HL-60 (cell line): ENCODE measurements around the gene BTG2.

Source experiments
- DNase-seq, 2 experiments: peaks; one replicate each; pipeline ENCODE4 v3.0.0-alpha.2; 2010 to 2020; ENCODE audit warnings: low read depth in 1 of 2, low spot score in 1 of 2
- H3K27ac ChIP-seq: fragments of 250-450 bp; sonication (Bioruptor Pico); replicated peaks from 2 replicates; pipeline ENCODE4 v1.5.1; 2020; ENCODE audit warnings: mild to moderate bottlenecking, moderate library complexity
- H3K27me3 ChIP-seq: fragments of 250-450 bp; sonication (Bioruptor Pico); 2 replicates; pipeline ENCODE4 v1.5.1; 2021; ENCODE audit warnings: mild to moderate bottlenecking, moderate library complexity; ENCODE audit not compliant: insufficient read depth, poor library complexity, severe bottlenecking
- H3K4me3 ChIP-seq: replicated peaks from 2 replicates; pipeline ENCODE4 v1.5.1; 2011; ENCODE audit warnings: mild to moderate bottlenecking, control low read depth, low read length; ENCODE audit not compliant: insufficient read depth
- GABPA ChIP-seq: IDR thresholded peaks from 2 replicates; pipeline ENCODE4 v1.6.1; 2012; ENCODE audit warnings: low read depth
- POLR2AphosphoS5 ChIP-seq: IDR thresholded peaks from 2 replicates; pipeline ENCODE4 v1.6.1; 2012; ENCODE audit warnings: low read depth
- SPI1 ChIP-seq: IDR thresholded peaks from 2 replicates; pipeline ENCODE4 v1.6.1; 2012; ENCODE audit warnings: low read depth, mild to moderate bottlenecking, borderline replicate concordance
- TF ChIP-seq, protein P1 (sequence below): IDR thresholded peaks from 2 replicates; pipeline ENCODE4 v1.6.1; 2012; ENCODE audit warnings: low read depth; ENCODE audit not compliant: insufficient replicate concordance
- TF ChIP-seq, protein P2 (sequence below): IDR thresholded peaks from one replicate; pipeline ENCODE4 v1.5.1; 2011; ENCODE audit warnings: low read length, control low read depth, inconsistent platforms; ENCODE audit not compliant: insufficient read depth

Gene BTG2

GRCh38 chr1:203349773-203350524, 44.6 kb downstream of the BTG2 start:
- H3K27me3 ChIP-seq, result peaks cover 8% of the 10 kb centered on the region
- no peak overlapping the region for H3K27ac ChIP-seq
- no peak overlapping the region for H3K4me3 ChIP-seq
- TF ChIP-seq GABPA, result no peak
- TF ChIP-seq POLR2AphosphoS5, result no peak
- TF ChIP-seq, protein P1, sequence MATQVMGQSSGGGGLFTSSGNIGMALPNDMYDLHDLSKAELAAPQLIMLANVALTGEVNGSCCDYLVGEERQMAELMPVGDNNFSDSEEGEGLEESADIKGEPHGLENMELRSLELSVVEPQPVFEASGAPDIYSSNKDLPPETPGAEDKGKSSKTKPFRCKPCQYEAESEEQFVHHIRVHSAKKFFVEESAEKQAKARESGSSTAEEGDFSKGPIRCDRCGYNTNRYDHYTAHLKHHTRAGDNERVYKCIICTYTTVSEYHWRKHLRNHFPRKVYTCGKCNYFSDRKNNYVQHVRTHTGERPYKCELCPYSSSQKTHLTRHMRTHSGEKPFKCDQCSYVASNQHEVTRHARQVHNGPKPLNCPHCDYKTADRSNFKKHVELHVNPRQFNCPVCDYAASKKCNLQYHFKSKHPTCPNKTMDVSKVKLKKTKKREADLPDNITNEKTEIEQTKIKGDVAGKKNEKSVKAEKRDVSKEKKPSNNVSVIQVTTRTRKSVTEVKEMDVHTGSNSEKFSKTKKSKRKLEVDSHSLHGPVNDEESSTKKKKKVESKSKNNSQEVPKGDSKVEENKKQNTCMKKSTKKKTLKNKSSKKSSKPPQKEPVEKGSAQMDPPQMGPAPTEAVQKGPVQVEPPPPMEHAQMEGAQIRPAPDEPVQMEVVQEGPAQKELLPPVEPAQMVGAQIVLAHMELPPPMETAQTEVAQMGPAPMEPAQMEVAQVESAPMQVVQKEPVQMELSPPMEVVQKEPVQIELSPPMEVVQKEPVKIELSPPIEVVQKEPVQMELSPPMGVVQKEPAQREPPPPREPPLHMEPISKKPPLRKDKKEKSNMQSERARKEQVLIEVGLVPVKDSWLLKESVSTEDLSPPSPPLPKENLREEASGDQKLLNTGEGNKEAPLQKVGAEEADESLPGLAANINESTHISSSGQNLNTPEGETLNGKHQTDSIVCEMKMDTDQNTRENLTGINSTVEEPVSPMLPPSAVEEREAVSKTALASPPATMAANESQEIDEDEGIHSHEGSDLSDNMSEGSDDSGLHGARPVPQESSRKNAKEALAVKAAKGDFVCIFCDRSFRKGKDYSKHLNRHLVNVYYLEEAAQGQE, result no peak
- no peak for TF ChIP-seq SPI1
- TF ChIP-seq, protein P2, sequence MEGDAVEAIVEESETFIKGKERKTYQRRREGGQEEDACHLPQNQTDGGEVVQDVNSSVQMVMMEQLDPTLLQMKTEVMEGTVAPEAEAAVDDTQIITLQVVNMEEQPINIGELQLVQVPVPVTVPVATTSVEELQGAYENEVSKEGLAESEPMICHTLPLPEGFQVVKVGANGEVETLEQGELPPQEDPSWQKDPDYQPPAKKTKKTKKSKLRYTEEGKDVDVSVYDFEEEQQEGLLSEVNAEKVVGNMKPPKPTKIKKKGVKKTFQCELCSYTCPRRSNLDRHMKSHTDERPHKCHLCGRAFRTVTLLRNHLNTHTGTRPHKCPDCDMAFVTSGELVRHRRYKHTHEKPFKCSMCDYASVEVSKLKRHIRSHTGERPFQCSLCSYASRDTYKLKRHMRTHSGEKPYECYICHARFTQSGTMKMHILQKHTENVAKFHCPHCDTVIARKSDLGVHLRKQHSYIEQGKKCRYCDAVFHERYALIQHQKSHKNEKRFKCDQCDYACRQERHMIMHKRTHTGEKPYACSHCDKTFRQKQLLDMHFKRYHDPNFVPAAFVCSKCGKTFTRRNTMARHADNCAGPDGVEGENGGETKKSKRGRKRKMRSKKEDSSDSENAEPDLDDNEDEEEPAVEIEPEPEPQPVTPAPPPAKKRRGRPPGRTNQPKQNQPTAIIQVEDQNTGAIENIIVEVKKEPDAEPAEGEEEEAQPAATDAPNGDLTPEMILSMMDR, result no peak
- DNase-seq, result no peak

- Histone ChIP-seq H3K27me3 (peaks cover 8% of the 10 kb centered on the region), H3K27ac (no peak within 1 kb of the TSS), H3K4me3 (no peak within 1 kb of the TSS)
- no peak for DNase-seq
- TF ChIP-seq, protein P2, result no peak
- TF ChIP-seq GABPA, result no peak
- TF ChIP-seq, protein P1, result no peak
- no peak for TF ChIP-seq POLR2AphosphoS5
- TF ChIP-seq SPI1, result no peak
Measured at GRCh38 chr1:203351037-203351625, 45.8 kb downstream of the BTG2 start, which contains the start of gene FMOD. Gene FMOD (minus strand): TSS chr1:203351122. CDS start chr1:203348270, 2,852 bp downstream.

GRCh38 chr1:203353486-203353885, 48.2 kb downstream of the BTG2 start:
- TF ChIP-seq POLR2AphosphoS5 (no peak), GABPA (no peak), SPI1 (no peak)
- TF ChIP-seq, protein P2, result no peak
- TF ChIP-seq, protein P1, result no peak
- DNase-seq, result peak in 1 of 2 experiments; percentile 36
- Histone ChIP-seq H3K27me3 (peaks cover 10% of the 10 kb centered on the region), H3K4me3 (no peak overlapping the region), H3K27ac (no peak overlapping the region)
